Stimulated activated CD4-positive, alpha-beta T cell treated with anti-CD3 and anti-CD28 coated beads, Interleukin-12 subunit alpha, Interleukin-12 subunit beta, amount 100 ng/mL, for 24 hours (primary cell): ENCODE measurements around the gene RELB.

Experiments
- DNase-seq, 2 experiments: peaks; one replicate each; pipeline ENCODE4 v3.0.0-alpha.2; 2020; ENCODE audit warnings: low read depth in 2 of 2

Gene RELB

GRCh38 chr19:45059258-45059965 lies 58.1 kb downstream of the RELB start:
- DNase-seq, result peak; percentile 65 to 81

- no peak for DNase-seq
Measured at GRCh38 chr19:45061965-45062364, 60.7 kb downstream of the RELB start.

GRCh38 chr19:45063851-45064801 lies 62.9 kb downstream of the RELB start:
- no peak for DNase-seq

DNA sequence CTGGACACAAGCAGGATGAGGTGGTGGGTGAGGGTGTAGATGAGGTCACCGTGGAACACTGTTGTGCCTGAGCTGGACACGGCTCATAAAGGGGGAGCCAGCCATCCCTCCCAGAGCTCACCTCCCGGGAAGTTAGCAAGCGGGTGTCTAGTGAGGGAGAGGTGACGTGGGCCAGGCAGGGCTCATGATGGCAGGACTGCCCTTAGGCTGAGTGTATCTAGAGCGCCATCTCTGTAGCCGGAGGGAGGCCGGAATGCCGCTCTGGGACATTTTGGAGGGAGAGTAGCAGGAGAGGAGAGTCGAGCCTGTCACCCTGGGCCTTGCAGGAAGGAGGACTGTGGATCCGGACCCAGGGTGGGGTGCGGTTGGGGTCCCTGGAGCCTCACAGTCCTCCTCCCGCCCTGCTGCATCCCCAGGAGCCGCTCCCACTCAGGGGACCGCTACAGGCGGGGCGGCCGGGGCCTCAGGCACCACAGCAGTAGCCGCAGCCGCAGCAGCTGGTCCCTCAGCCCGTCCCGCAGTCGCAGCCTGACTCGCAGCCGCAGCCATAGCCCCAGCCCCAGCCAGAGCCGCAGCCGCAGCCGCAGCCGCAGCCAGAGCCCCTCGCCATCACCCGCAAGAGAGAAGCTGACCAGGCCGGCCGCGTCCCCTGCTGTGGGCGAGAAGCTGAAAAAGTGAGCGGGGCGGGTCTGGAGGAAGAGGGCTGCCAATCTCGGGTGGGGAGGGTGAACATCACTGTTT lies 65.8 kb downstream of the RELB start:
- DNase-seq, result no peak

DNA sequence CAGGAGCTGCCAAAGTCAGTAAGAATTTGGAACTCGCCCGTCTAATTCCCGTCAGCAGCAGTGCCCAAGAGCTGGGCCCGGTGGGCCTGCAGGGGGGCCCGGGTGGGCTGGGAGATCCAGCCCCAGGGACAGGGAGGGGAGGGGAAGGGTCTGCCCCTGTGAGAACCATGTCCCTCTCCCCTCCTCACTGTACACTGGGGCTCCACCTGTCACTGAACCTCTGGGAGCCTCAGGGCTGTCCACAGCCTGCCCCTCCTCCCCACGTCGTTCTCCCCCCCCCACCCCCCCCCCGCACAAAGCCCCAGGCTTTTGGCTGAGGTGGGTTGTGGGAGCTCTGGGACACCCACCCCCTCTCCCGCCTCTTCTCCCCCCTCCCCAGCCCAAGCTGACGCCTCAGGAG lies 66.8 kb downstream of the RELB start:
- DNase-seq, result no peak

- no peak for DNase-seq
Measured at GRCh38 chr19:45069056-45069455, 67.8 kb downstream of the RELB start.

DNA sequence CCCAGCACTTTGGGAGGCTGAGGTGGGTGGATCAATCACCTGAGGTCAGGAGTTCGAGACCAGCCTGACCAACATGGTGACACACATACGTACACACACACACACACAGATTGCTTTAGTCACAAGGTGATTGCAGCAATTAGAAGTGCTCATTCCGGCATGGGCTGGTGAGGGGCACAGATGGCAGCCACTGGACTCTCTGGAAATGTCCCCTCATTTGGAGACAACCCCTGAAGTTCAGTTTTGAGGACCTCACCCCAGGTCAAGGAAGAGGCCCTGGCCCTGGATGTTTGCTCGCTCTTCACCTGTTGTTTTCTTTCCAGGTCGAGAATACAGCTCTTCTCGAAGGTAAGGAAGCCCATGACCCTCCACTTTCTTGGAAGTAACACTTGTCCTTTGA lies 69.0 kb downstream of the RELB start:
- no peak for DNase-seq

DNA sequence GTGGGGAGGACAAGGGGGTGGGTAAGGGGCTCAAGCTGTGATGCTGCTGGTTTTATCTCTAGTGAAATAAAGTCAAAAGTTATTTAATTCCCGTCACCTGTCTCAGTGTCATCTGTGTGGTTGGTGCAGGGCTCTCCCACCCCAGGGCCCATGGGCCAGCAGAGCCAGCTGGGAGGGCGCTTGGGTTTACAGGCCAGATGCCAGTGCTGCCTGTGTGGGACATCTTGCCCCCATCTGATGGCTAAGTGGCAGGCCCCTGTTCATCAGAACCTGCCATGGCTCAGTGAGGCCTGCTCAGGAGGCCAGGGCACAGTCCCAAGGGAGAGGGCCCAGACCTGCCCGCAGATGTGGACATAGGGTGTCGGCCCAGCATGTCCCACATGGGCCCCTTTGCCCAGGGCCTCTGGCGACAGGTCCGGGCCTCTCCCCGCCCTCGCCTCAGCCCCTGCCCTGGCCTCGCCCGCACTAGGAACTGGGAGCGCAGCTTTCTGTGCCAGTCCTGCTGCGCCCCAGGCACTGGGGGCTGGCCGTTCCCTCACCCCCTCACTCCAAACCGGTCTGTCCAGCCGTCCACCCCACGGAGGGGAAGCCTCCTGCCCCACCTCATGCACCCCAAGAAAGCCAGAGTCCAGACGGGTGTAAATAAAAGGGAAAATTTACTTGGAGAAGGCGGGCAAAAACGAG lies 69.7 kb downstream of the RELB start:
- no peak for DNase-seq

- no peak for DNase-seq
Measured at GRCh38 chr19:45071545-45071938, 70.3 kb downstream of the RELB start.

- DNase-seq, result no peak
Measured at GRCh38 chr19:45071969-45072790, 70.9 kb downstream of the RELB start.

DNA sequence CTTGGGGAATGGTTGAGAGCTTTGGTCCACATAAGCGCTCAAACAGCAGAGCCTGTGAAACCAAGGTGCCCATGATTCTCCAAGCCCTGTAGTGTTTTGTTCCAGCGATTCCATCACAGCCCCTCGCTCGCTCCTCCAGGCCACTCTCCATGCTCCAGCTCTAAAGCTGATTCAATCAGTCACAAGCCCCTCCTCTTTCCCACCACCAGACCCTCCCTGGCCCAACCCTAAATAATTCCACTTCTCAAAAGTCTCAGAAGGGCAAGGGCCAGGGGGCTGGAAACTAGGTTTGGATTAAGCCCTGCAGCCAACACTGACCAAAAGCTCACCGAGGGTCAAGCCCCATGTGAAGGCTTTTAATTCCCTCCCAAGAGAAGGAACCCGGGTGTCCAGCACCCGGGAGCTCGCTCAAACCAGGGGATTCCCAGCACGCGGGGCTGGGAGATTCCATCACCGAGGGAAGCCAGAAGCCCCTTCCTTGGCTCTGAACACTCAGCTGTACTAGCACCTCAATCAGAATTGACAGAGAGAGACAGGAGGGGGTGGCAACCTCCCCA lies 73.6 kb downstream of the RELB start:
- DNase-seq, result no peak

- DNase-seq, result no peak
Measured at GRCh38 chr19:45075301-45076028, 74.2 kb downstream of the RELB start.

DNA sequence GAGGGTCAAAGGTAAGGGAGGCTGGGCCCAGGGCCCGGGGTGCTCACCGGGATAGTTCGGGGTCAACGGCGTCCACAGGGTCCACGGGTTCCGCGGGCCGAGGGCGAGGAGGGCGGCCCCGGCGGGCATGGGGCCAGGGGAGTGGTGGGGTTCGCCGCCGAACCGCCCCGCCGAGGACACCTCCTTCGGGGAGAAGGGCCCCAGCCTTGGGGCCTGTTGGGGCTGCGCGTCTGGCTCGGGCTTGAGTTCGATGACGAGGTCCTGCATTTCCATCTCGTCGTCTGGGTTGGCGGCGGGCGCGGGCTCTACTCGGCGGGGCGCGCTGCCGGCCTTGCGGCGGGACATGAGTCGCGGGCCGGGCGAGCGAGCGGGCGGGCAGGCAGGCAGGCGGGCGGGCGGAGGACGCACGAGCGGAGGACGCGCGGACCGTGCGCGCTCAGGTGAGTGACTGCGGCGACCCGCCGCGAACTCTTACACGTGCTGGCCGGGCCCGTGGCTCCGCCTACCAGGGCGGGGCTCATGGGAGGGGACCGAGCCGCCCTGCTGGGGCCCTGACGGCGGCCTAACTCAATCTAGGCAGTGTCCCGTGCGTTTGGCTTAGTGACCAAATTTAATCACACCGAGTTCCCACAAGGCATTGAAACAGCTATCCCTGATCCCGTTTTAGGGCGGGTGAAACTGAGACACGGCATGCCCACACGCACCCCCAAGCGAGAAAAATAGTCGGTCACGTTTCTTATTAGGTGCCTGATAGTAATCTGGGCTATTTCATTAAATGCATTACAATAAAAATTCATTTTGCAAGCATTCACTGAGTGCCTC lies 75.0 kb downstream of the RELB start, which contains the start of gene ZNF296:
Gene ZNF296 (minus strand): TSS at position 450 of the 822 bp plus-strand sequence. CDS start 105 bp downstream, at position 345.
- DNase-seq, result peak; percentile 58 to 79

DNA sequence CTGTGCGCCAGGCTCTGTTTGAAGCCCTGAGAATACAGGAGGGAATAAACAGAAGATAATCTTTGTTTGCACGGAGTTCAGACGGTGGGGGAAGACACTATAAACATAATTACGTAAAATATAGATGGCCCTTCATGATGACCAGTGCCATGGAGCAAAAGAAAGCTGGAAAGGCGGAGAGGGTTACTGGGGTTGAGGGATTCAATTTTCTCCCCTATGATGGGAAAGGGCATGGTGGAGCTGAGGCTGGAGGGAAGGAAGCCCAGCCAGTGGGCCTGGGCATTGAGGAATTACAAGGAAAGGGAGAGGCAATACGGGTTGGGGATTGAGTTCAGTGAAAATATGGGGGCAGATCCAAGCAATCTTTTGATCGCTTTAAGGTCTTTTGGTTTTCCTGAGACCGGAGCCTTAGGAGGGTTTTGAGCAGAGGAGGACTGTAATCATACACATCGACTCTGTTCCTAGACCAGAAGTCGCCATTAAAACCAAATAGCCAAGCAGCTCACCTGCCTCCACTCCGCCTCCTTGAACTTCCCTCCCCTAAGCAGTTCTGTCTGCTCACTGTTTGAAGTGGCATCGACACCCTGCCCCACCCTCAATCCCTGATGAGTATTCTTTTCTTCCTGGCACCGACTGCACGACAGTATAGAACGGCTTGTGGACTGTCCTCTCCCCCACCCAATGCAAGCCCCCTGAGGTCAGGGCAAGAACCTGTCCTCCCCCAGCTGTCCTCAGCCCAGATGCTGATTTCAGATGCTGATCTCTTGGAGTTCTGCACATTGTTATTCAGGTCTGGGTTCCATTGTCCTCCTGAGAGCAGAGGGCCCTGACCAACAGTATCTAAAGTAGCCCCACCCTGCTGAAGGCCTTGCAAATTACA lies 75.8 kb downstream of the RELB start:
- no peak for DNase-seq

GRCh38 chr19:45078390-45079062 lies 77.3 kb downstream of the RELB start:
- DNase-seq, result no peak

- DNase-seq, result peak; percentile 69 to 71
Measured at GRCh38 chr19:45079063-45079910, 78.0 kb downstream of the RELB start, which contains the start of gene GEMIN7. Gene GEMIN7 (plus strand): TSS chr19:45079260. CDS start chr19:45090115, 10,855 bp downstream.
